HG03558 (cell line): ENCODE data around the gene YTHDF1.
"Not testable (repeated sequence)": the region's sequence is repeated elsewhere in the genome, so short reads cannot be mapped to it uniquely, and the experiment has no call there.

Source experiments
- ATAC-seq: cut with Tn5 transposase; IDR thresholded peaks from one replicate; pipeline ENCODE4 v1.9.1; 2021; ENCODE audit warnings: moderate number of reproducible peaks; ENCODE audit not compliant: unreplicated experiment; ENCODE audit errors: extremely low read depth

YTHDF1 gene

DNA sequence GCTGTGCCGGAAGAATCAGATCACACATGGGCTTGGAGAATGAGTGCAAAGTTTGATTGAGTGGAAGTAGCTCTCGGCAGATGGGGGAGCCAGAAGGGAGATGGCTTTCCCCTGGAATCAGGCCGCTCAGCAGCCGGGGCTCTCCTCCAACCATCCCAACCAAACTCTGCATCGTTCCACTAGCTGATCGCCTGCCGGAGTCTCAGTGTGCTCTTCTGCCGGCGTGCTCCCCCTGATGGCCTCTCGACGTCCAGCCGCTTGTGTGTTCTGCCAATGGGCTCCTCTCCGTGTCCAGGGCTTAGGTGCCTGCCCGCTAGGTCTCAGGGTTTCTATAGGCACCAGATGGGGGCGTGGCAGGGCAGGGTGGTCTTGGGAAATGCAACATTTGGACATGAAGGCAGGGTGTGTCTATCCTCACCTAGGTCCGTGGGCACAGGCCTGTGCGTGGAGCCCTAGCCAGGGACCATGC, 14.9 kb upstream of the YTHDF1 start:
- no peak for ATAC-seq

DNA sequence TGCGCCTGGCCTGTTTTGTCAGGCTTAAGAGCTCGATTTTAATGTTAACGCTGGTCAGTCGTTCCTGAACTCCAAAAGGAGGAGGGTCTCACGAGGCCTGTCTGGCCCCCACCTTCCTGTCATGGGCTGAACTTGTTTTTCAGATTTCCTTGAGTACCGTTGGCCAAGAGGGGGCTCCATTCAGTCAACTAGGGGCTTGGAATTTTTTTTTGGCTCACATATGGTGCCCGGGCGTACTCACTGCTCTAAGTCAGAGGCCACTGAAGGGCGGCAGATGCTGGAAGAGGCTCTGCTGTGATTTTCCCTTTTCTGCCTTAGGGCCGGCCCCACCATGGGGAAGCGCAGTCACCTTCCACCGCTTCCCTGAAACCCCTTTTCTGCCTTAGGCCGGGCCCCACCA, 12.9 kb upstream of the YTHDF1 start:
- no peak for ATAC-seq

DNA sequence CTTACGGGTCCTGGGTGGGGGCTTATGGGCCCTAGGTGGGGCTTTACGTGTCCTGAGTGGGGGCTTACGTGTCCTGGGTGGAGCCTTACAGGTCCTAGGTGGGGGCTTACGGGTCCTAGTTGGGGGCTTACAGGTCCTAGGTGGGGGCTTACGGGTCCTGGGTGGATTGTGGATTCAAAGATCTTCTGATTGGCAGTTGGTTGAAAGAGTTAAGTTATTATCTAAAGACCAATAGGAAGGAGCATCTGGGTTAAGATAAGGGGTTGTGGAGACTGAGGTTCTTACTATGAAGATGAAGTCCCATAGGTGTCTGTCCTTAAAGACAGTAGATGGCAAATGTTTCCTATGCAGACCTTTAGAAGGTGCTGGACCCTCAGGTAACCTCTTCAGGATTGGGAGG, 11.3 kb upstream of the YTHDF1 start:
- no peak for ATAC-seq

DNA sequence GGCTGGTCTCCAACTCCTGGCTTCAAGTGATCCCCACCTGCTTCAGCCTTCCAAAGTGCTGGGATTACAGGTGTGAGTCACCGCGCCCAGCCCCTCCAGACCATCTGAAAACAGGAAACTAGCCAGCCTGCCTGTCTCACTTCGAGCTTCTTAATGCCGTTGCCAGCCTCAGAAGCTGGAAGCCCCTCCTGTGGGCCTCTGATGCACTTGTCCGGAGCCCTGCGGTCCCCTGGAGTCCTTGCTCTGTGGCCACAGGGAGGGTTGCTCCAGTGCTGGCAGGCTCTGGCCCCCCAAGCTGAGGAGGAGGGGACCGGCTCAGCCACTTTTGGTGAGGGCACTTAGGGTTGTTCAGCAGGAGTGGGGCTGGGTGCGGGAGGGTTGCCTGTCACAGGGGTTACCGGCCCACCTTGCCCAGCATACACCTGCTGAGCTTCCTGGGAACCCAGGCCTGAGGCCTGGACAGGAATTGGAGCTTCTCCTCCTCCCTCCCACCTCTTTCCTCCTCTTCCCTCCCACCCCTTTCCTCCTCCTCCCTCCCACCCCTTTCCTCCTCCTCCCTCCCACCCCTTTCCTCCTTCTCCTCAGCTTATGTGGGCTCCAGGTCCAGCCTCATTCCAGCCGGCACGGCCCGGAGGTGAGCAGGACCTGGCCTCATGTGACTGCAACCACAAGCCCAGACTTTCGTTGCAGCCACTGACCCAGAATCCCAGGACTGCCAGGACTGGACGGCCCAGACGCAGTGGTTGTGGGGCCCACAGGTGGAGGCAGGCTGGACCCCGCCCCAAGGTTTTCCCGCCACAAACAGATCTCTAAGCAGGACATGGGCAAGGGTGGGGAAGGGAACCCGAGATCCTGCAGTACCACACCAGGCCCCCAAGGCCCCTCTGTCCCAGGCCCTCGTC, 10.4 kb upstream of the YTHDF1 start:
- no peak for ATAC-seq

DNA sequence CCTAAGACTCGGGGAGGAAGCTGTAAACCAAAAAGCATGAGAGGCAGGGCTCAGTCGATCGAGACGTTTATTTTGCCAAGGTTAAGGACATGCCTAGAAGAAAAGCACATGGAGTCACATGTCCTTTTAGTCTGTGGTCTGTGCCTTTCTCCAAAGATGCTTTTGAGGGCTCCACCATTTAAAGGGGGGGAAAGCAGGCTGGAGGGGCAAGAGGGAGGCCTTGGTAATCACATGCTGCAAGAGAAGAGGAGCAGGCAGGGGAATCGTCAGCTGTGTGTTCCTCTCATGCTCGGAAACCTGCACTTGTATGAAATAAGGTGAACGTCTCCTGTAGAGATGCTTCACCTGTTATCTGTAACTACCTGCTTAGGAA, 9.1 kb upstream of the YTHDF1 start:
- no peak for ATAC-seq

DNA sequence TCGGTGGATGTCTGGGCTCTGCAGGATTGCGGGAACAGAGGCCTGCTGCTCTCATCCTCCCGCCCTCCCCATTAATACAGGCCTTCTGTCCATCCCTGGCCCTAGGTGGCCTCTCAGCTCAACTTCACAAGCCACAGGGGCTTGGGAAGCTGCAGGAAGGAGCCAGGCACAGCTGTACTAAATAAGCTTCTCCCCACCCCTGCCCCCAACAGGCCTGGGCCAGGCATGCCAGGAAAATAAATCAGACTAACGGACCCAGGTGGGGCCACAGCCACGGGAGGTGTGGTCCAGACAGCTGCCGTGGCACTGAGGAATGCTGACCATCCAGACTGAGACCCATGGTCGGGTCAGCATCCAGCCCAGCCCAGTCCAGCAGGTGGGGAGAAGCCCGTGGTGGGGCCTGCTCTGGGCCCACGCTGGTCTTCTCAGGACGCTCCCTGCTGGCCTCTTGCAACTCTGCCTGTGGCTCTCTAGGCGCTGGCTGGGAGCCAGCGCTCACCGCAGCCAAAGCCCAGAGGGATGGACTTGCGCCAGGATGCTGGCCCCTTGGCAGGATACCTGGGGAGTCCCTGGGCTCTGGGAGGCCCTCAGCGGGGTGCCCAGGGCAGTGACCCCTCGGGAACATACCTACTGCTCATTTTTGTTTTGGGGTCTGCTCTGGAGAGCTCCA, 8.6 kb upstream of the YTHDF1 start:
- no peak for ATAC-seq

DNA sequence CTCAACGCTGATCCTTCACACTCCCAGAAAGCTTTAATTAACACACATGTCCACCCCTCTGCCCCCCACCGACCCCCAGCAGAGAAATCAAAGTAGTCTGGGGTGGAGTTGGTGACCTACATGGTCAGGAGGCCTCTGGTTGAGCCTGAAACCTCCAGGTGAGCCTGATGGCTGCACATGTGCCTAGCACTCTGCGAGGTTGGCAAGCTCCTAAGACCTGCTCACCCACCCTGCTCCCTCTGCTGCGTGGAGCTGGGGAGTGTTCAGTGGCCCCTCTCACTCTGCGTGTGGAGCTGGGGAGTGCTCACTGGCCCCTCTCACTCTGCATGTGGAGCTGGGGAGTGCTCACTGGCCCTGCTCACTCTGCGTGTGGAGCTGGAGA, 7.9 kb upstream of the YTHDF1 start:
- no peak for ATAC-seq

DNA sequence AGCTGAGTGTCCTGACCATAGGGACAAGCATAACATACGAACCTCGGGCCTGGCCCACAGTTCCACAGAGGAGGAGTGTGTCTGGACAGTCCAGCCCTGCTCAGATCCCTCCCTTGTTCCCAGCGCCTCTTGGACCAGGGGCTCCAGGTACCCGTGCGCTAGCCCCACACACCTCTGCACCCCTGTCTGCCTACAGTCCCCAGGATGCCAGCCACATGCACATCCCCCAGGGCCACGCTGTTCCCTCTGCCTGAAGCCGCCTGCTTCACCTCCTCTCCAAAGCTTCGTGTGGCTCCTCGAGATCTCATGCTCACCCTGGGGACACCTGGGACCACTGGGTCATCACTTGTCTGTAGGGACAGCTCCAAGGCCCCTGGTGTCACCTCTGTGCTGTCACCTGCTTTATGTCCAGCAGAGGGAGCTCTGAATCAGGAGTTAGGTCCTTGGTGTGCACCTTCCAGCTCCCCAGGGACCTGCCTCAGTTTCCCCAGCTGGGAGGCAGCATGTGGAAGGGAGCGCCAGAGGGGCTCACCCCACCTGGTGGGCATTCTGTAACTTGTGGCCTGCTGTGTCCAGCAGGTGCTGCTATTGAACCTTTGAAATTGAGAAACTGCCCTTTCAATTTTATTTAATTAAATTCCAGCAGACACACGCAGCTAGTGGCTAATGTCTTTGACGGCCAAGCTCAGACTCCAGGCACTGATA, 7.3 kb upstream of the YTHDF1 start:
- no peak for ATAC-seq

DNA sequence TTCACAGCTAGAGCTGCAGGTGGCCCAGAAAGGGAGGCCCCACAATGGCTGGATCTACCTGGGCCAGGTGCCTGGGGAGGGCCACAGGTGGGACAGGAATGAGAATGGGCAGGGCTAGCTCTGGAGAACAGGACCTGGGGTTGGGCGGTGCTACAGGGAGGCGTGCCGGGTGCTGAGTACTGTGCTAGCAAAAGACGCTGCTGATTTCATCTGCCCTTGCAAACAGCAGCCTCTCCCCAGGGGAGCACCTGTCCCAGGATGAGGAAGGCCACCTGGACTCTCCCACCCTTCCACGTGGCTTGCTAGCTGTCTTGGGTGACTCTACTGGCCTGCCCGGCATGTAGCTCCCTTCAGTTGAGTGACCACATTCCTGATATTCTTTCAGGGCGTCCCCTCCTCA, 6.6 kb upstream of the YTHDF1 start:
- ATAC-seq, result no peak

DNA sequence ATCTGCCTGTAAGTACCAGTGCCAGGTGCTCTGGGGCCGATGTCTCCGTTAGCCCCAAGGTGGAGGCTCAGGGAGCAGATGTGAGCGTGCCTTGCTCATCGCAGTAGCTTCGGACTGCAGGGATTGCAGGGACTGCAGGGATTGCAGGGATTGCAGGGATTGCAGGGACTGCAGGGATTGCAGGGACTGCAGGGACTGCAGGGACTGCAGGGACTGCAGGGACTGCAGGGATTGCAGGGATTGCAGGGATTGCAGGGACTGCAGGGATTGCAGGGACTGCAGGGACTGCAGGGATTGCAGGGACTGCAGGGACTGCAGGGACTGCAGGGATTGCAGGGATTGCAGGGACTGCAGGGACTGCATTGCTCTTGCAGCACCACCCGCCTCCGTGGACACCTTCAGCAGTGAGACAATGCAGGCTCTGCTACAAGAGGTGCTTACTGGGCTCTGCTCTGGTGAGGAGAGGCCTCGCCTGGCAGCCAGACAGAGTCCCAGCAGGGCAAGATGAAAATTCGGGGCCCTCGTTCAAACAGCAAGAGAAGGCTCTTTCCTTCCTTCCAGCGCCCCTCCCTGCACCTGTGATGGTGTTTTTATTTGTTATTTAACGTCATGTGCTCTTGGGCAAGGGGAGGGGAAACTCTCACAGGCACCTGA, 5.6 kb upstream of the YTHDF1 start:
- not testable (repeated sequence) for ATAC-seq

DNA sequence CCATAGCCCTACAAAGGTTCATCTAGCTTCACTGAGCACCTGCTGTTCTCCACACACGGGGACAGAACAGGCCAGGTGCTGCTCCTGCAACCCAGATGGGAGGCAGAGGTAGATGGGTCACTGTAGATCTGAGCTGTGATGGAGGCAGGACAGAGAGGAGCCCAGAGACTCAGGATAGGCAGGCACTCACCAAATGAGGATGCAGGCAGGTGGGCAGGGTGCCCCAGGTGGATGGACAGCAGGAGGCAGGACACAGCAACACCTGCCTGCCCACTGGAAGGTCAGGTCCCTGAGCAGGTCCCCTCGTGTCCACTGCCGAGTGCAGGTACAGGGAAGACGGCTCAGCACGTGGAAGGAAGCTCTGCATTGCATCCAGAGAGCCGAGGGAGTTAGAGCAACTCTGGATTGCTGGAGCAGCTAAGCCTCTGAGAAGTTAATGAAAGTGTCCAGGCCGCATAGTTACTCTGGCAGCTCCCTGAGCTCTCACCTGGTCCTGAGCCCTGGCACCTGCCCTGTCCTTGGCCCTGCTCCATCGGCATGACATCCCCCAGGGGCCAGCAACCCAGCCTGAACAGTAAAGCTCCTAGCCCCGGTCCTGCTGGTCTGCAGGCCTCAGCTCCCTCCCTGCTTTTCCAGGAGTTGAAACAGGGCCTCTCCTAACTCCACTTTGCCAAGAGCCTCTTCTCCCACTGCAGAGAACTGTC, 4.9 kb upstream of the YTHDF1 start:
- ATAC-seq, result no peak

DNA sequence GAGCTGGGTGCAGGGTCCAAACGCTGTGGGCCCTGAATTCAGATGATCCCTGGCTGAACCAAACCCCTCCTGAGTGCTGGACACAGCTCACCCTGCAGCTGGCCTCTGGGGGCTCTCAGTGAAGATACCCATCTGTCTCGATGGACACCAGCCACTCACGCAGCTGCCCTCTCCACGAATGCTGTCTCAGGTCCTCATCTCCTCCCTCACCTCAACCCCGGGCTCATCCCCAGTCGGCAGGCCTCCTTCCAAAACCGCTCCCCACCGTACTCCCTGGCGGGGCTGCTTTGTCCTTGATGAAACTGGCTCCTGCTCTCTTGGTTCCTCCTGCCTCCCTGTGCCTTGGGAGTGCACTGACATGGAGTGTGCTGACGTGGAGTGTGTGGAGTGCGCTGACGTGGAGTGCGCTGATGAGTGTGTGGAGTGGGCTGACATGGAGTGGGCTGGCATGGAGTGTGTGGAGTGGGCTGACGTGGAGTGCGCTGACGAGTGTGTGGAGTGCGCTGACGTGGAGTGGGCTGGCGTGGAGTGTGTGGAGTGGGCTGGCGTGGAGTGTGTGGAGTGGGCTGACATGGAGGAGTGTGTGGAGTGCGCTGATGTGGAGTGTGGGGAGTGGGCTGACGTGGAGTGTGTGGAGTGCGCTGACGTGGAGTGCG, 4.1 kb upstream of the YTHDF1 start:
- no peak for ATAC-seq

DNA sequence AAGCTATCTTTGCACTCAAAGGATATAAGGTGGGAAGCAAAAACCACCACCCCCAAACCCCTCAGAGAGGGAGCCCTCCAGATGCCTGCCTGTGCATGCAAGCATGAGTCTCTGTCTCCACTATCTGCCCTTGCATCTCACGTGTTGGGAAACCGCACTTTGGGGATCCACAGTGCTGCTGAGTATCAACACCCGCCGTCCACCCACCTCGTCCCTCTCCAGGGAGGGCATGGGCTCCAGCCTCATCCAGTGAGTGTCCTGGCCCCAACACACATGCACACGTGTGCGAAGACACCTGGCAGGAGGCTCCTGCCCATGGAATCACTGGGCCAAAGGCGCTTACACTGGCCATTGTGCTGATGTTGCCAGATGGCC, 3.5 kb upstream of the YTHDF1 start:
- ATAC-seq, result no peak

DNA sequence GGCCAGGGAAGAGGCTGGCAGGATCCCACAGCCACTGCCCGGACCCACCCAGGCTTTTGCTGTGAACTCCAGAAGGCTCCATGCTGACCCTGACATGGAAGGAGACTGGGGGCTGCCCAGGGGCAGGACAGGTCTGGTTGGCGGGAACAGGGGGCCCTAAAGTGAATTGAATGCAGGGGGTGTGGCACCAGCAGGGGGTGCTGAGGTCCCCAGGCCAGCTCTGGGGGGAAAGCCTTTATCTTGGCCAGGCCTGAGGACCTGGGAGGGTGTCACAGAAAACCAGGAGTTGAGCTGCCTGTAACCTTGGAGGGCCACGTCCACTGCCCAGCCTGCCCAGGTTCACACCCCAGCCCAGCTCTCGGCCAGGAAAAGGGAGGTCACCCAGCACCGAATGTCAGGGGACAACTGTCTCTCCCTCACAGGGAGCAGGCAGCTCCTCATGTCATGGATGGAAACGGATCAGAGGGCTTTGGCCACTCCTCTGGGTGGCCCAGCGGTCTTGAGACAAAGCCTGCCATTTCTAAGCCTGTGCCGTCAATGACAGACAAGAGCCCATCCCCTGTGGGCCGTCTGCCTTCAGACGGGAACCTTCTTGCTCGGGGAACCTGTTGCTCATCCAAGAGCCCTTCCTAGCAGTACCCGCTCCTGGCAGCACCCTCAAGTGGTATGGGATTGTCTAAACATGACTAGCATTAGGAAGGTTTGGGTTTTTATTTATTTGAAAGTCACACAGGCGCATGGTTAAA, 2.9 kb upstream of the YTHDF1 start:
- ATAC-seq, result no peak

DNA sequence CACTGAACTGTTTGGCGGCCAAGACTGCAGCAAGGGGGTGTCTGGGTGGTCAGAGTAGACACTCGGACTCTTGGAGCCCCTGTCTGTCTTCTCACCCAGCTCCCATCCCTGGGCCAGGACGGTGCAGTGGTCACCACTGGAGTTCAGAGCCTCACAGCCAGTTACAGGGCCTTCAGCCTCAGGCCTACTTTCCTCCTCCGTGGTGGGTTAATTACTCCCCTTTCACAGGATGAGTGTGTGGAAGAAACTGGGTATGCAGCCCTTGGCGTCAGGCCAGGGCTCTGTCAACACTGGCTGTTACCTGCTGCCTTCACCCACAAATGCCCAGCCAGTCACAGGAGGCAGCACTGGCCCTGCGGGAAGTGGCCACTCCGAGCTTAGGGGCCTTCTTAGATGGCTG, 1.8 kb upstream of the YTHDF1 start:
- no peak for ATAC-seq

DNA sequence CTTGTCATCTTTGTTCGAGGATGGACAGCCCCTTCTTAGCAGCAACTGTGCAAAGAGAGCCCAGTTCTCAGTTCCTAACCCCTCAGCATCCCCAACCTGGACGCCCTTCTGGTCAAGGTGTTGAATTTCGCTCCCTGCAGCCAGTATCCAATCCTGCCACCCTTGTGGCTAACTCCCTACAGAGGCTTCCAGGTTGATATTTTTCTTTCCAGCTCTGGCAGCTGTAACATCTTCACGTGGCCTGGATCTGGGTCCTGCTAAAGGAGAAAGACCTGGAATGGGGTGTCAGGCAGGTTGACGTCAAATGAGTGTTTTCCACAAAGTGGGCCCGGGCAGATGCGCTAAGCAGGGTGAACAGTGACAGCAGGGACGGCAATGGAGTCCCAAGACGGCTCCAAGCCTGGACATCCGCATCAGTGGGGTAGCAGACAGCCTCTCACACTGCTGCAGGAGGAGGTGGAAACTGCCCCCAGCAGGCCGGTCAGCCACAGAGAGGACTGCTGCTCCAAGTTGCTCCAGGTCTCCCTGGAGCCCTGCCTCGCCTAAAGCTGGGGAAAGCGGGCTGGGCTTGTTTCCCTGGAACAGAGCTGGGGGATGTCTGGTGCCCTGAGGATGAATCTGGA, 1.0 kb upstream of the YTHDF1 start:
- no peak for ATAC-seq

DNA sequence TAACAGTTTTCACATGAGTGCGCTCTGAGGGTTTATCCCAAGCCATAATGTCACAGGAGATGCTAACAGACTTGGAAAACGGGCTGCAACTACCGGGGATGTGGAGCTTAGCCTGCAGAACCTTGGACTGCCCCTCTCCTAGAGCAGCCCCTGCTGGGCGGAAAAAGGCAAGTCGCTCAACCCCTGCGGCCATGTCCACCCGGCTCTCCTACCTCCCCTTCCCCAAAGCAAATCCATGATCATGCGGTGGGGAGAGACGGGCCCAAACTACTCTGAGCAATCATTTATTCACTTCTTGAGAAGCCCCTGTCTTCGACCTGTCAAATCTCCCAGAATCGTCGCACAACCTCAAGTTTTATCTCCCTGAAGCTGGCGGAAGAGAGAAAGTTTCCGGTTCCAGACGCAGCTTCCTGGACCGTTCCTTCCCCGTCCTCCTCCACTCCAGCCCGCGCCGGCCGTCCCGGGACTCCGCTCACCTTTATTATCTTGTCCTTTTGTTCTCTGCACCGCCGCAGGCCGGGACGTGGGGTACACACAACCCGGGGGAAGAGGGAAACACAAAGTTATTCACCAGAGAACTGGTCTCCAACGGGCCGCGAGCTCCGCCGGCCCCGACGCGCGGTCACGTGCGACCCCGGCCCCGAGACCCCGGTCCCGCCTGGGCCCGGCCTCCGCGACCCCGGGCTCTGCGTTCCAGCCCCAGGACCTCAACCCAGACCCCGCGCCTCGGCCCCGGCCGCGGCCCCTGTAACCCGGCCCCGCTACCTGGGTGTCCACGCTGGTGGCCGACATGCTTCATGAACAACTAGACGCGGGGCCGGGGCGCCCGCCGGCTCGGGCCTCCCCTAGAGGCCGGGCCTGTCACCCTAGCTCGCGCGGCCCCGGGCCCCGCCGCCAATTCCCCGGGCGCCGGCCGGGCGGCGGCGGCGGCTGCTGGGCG, 560 bp downstream of the YTHDF1 start:
- ATAC-seq, result no peak
